A673 (cell line): ENCODE measurements around the gene CBX1. TPM values are rescaled to one million over a fixed set of nuclear protein-coding genes. Genes with fewer than 3 reads are reported as not detected.

Source experiments
- BruUV-seq: library from RNA; stranded (reverse); fragments of 400-500 nt; replicated peaks from 2 replicates; lab custom pipeline; 2021; lab: Mats Ljungman, UMichigan
- CTCF ChIA-PET: fragments of 300-600 bp; sonication (Branson Sonifier 250); formaldehyde crosslinking; loops from one replicate; lab custom pipeline; 2022; ENCODE audit warnings: antibody characterized with exemption; lab: Charles Lee
- POLR2A ChIA-PET: fragments of 300-600 bp; sonication (Branson Sonifier 250); formaldehyde crosslinking; loops from one replicate; lab custom pipeline; 2022; ENCODE audit warnings: antibody characterized with exemption; ENCODE audit not compliant: low non-redundant PET; lab: Charles Lee
- DNase-seq: peaks from one replicate; pipeline ENCODE4 v3.0.0-alpha.2; 2015; ENCODE audit warnings: low spot score
- H3K27ac ChIP-seq: fragments of 200-600 bp; sonication (generic); 2 replicates; pipeline ENCODE4 v1.5.1; 2016; ENCODE audit warnings: mixed run types, low read depth, mild to moderate bottlenecking, mixed read lengths, antibody characterized with exemption, low read length; ENCODE audit not compliant: poor library complexity, severe bottlenecking
- H3K27me3 ChIP-seq: fragments of 200-600 bp; sonication (generic); replicated peaks from 2 replicates; pipeline ENCODE4 v1.6.1; 2017; ENCODE audit warnings: mixed run types, low read depth, mild to moderate bottlenecking, mixed read lengths, antibody characterized with exemption, low read length; ENCODE audit not compliant: insufficient read depth, poor library complexity
- H3K36me3 ChIP-seq: fragments of 200-600 bp; sonication (generic); 2 replicates; pipeline ENCODE4 v1.6.1; 2016; ENCODE audit warnings: mixed run types, mild to moderate bottlenecking, mixed read lengths, antibody characterized with exemption, low read length; ENCODE audit not compliant: insufficient read depth, poor library complexity, severe bottlenecking
- H3K4me1 ChIP-seq: fragments of 200-600 bp; sonication (generic); 2 replicates; pipeline ENCODE4 v1.6.1; 2017; ENCODE audit warnings: mixed run types, mild to moderate bottlenecking, mixed read lengths, antibody characterized with exemption, low read length; ENCODE audit not compliant: insufficient read depth, poor library complexity, severe bottlenecking
- H3K4me3 ChIP-seq: fragments of 200-600 bp; sonication (generic); 2 replicates; pipeline ENCODE4 v1.5.1; 2016; ENCODE audit warnings: low read depth, mixed run types, mild to moderate bottlenecking, mixed read lengths, low read length; ENCODE audit not compliant: poor library complexity, severe bottlenecking
- H3K9me3 ChIP-seq: fragments of 200-600 bp; sonication (generic); 2 replicates; pipeline ENCODE4 v1.6.1; 2016; ENCODE audit warnings: mixed run types, low read depth, mild to moderate bottlenecking, mixed read lengths, antibody characterized with exemption, low read length; ENCODE audit not compliant: poor library complexity, severe bottlenecking
- CTCF ChIP-seq: fragments of 300-800, 200-600 bp; sonication (generic); conservative IDR thresholded peaks from 2 replicates; pipeline ENCODE4 v1.5.1; 2017; ENCODE audit warnings: low read depth, mild to moderate bottlenecking, antibody characterized with exemption, low read length, moderate library complexity, mixed read lengths
- EZH2 ChIP-seq: fragments of 200-600 bp; sonication (generic); IDR thresholded peaks from 2 replicates; pipeline ENCODE4 v1.6.1; 2017; ENCODE audit warnings: borderline replicate concordance, low read depth, mild to moderate bottlenecking, mixed read lengths, antibody characterized with exemption, low read length; ENCODE audit not compliant: poor library complexity, severe bottlenecking
- intact Hi-C: fragments of 100-400 bp; cut with micrococcal nuclease; formaldehyde crosslinking; loops from one replicate; pipeline ENCODE4 v1.10.0; 2022; ENCODE audit not compliant: unreplicated experiment
- total RNA-seq: library from RNA; stranded (reverse); gene quantifications from 2 replicates; pipeline ENCODE4 v1.2.3, GENCODE V29; 2021

The CBX1 gene
- total RNA-seq, 1 experiment from 2014 or later, result 121 TPM

DNA sequence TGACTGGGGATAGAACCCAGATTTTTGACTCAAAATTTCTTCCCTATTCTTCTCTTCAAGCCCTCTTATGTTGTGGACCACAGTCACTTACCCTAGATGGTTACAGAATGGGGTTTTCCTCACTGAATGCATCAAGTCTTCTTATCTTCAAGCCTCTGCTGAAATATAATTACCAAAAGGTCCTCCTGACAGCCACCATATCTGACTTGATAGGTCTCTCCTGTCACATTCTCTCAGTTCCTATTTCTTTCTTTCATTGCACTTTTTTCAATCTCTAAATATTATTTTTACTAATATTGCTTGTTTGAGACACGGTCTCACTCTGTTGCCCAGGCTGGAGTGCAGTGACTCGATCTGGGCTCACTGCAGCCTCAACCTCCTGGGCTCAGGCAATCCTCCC lies 62.6 kb downstream of the CBX1 start:
- no peak for TF ChIP-seq EZH2
- TF ChIP-seq CTCF, result no peak
- ChIA-PET POLR2A (interaction anchor here (0.7 kb wide), 1 partner anchor 15 kb away, joined by 3 read pairs; no protein-coding TSS in a partner anchor), CTCF (no interaction called here)
- BruUV-seq, result no TSS peak
- DNase-seq, result no peak
- Histone ChIP-seq H3K9me3 (no peaks in the 10 kb centered on the region), H3K27me3 (peaks cover 10% of the 10 kb centered on the region), H3K4me3 (no peak overlapping the region), H3K27ac (no peak overlapping the region), H3K4me1 (peaks cover 3% of the 10 kb centered on the region), H3K36me3 (no peaks in the 10 kb centered on the region)
- intact Hi-C loops, result no loop called here

DNA sequence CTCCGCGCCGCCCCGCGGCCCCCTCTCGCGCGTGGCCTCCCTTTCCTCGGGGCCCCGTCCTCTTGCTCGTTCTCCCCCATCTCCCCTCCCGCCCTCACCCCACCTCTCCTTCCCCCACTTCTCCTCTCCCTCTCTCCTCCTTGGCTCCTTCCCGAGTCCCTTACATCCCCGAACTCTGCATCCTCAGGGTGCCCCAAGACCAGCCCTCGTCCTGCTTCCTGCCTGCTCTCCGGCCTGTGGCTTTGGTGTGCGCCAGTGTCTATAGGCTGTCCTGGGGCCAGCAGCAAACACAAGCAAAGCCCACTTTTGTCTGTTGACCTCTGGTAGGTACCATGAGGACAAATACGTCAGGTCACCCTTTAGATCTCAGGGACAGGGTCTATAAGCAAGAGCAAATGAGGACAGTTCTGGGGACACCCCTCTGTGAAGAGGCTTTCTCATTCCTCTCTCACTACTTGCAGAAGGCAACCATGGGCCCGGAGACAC lies 63.4 kb downstream of the CBX1 start:
- TF ChIP-seq CTCF (no peak), EZH2 (no peak)
- H3K4me3 ChIP-seq, result peak overlapping the region; percentile 54
- ChIA-PET POLR2A (no interaction called here), CTCF (no interaction called here)
- no peak for DNase-seq
- intact Hi-C loops, result no loop called here
- no peak overlapping the region for H3K27ac ChIP-seq
- no peaks in the 10 kb centered on the region for H3K36me3 ChIP-seq
- no TSS peak for BruUV-seq
- peaks cover under 1% of the 10 kb centered on the region for H3K4me1 ChIP-seq
- H3K27me3 ChIP-seq, result peaks cover 10% of the 10 kb centered on the region
- no peaks in the 10 kb centered on the region for H3K9me3 ChIP-seq

- H3K27ac ChIP-seq, result no peak within 1 kb of the TSS
- peak; percentile 40 for DNase-seq
- peaks cover 10% of the 10 kb centered on the region for H3K27me3 ChIP-seq
- H3K4me1 ChIP-seq, result no peaks in the 10 kb centered on the region
- intact Hi-C loops, result no loop called here
- no TSS peak for BruUV-seq
- POLR2A ChIA-PET, result no interaction called here
- peak within 1 kb of the TSS; percentile 54 for H3K4me3 ChIP-seq
- H3K9me3 ChIP-seq, result no peaks in the 10 kb centered on the region
- CTCF ChIA-PET, result interaction anchor here (0.7 to 1.4 kb wide), 2 partner anchors 11 to 66 kb away, joined by 3 read pairs; partner anchors contain the start of gene CDK5RAP3
- no peaks in the 10 kb centered on the region for H3K36me3 ChIP-seq
- no peak for TF ChIP-seq EZH2
- TF ChIP-seq CTCF, result peak; percentile 64
These were observed 64.0 kb downstream of the CBX1 start, which contains the start of gene COPZ2 for GRCh38 chr17:48037036-48037837. TSS of gene COPZ2 (minus strand) at chr17:48037797. CDS start at chr17:48037777, 20 bp downstream.
